ENCODE data around the gene USP46. TPM values are rescaled to one million over a fixed set of nuclear protein-coding genes. Genes with fewer than 3 reads are reported as not detected.
A peak's percentile ranks its signal among the peaks of the same experiment; 100 is the strongest.

The USP46 gene
- total RNA-seq, 1 donor from 2014 or later, result 76.4 TPM

DNA sequence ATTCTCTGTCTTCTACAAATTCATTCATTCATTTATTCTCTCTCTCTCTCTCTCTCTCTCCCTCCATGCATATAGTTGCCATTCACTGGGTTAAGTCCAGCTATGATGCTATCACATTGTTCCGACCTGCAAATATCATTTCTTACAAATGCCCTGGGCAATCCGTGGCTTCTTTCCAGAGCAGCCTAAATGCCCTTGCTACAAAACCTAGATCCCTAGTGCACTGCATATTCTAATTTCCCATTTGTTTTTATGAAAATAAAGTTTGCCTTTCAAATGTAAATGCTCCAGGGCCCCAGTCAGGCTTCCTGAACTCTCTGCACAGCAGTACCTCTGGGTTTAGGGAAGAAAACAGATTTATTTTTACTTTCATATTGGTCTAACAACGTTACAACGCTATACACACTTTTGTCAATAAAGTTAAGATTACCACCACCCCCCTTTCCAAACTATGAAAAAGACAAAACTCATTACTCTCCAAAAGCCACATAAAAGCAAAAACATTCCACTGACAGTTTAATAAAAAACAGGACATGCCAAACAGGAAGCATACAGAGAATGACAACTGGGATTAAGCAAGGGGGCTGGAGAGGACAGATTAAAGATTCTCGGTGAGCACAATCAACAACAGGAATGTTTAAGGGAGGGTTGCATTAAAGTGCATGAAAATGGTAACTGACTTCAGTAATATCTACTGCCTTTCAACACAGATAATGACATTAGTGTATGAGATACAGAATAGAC is 104.3 kb downstream of the USP46 start:
- peaks cover 3% of the 10 kb centered on the region for H3K27me3 ChIP-seq (ENCODE audit: low read depth)
- no peak for DNase-seq
- H3K36me3 ChIP-seq, result no peaks in the 10 kb centered on the region
- peaks cover 21% of the 10 kb centered on the region for H3K4me1 ChIP-seq
- intact Hi-C loops (cut with micrococcal nuclease), result no loop called here
- no peak overlapping the region for H3K27ac ChIP-seq (replicated peaks)
- no peaks in the 10 kb centered on the region for H3K9me3 ChIP-seq (replicated peaks)
- TF ChIP-seq, protein P1, sequence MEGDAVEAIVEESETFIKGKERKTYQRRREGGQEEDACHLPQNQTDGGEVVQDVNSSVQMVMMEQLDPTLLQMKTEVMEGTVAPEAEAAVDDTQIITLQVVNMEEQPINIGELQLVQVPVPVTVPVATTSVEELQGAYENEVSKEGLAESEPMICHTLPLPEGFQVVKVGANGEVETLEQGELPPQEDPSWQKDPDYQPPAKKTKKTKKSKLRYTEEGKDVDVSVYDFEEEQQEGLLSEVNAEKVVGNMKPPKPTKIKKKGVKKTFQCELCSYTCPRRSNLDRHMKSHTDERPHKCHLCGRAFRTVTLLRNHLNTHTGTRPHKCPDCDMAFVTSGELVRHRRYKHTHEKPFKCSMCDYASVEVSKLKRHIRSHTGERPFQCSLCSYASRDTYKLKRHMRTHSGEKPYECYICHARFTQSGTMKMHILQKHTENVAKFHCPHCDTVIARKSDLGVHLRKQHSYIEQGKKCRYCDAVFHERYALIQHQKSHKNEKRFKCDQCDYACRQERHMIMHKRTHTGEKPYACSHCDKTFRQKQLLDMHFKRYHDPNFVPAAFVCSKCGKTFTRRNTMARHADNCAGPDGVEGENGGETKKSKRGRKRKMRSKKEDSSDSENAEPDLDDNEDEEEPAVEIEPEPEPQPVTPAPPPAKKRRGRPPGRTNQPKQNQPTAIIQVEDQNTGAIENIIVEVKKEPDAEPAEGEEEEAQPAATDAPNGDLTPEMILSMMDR (IDR thresholded peaks at IDR 0.05; ENCODE audit: borderline replicate concordance), result no peak
- H3K4me3 ChIP-seq, result no peak overlapping the region

DNA sequence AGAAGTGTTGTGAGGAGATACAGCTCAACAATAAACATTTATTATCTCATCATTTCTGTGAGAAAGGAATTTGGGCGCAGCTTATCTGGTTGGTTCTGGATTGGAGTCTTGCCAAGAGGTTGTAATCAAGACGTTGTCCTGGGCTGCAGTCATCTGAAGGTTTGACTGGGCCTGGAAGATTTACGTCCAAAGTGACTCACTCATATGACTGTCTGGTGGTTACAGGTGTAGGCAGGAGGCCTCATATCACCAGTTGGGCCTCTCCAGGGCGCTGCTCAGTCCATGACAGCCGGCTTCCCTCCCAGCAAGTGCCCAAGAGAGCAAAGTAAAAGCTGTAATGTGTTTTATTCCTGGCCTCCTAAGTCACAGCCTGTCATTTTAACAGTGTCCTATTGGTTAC is 106.3 kb downstream of the USP46 start:
- TF ChIP-seq, protein P1 (IDR thresholded peaks at IDR 0.05; ENCODE audit: borderline replicate concordance), result no peak
- Histone ChIP-seq H3K9me3 (replicated peaks) (no peaks in the 10 kb centered on the region), H3K4me1 (peaks cover 30% of the 10 kb centered on the region), H3K4me3 (no peak overlapping the region), H3K27ac (replicated peaks) (no peak overlapping the region), H3K36me3 (no peaks in the 10 kb centered on the region), H3K27me3 (ENCODE audit: low read depth) (peaks cover 3% of the 10 kb centered on the region)
- intact Hi-C loops (cut with micrococcal nuclease), result no loop called here
- DNase-seq, result no peak

DNA sequence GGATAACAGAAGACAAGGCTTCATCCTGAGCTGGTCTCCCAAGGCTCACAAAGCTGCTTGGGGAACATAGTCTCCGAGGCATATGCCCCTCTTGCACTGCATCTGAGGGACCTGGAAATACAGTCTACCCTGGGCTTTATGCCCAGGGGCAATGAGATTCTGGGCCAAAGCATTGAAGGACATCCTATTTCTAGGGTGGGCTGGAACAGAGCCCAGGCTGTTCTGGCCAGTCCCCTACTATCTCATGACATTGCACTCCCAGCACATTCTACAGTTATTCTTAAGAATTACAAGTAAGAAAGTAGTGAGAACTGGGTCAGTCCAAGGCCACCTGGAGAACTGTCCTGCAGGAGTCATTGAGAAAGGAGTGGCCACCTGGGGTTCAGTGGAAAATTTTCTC is 107.6 kb downstream of the USP46 start:
- Histone ChIP-seq H3K4me3 (peak overlapping the region; percentile 60), H3K9me3 (replicated peaks) (no peaks in the 10 kb centered on the region), H3K27ac (replicated peaks) (peak overlapping the region; percentile 88), H3K36me3 (no peaks in the 10 kb centered on the region), H3K4me1 (peaks cover 43% of the 10 kb centered on the region), H3K27me3 (ENCODE audit: low read depth) (peaks cover 3% of the 10 kb centered on the region)
- peak; percentile 69 for DNase-seq
- intact Hi-C loops (cut with micrococcal nuclease), result no loop called here
- TF ChIP-seq, protein P1 (IDR thresholded peaks at IDR 0.05; ENCODE audit: borderline replicate concordance), result no peak

DNA sequence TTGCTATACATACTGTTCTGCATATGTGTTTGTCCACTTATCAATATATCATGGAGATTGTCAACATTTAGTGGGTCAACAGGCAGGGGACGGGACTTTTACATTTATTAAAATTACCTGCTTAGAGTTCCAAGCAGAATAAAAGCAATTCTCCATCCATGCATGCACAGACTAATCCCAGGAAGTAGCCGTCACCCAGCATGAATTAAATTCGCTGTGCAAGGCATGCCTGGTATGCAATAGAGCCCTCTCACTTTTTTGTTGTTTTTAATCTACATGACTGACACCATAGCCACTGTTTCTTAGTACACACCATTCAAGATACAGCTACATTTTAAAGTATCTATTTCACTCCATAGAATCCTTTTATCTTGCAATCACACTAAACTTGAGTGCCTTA is 108.9 kb downstream of the USP46 start:
- TF ChIP-seq, protein P1 (IDR thresholded peaks at IDR 0.05; ENCODE audit: borderline replicate concordance), result no peak
- Histone ChIP-seq H3K4me3 (peak overlapping the region; percentile 60), H3K27ac (replicated peaks) (peak overlapping the region; percentile 88), H3K27me3 (ENCODE audit: low read depth) (peaks cover 3% of the 10 kb centered on the region), H3K9me3 (replicated peaks) (no peaks in the 10 kb centered on the region), H3K36me3 (no peaks in the 10 kb centered on the region), H3K4me1 (peaks cover 52% of the 10 kb centered on the region)
- intact Hi-C loops (cut with micrococcal nuclease), result no loop called here
- DNase-seq, result no peak

DNA sequence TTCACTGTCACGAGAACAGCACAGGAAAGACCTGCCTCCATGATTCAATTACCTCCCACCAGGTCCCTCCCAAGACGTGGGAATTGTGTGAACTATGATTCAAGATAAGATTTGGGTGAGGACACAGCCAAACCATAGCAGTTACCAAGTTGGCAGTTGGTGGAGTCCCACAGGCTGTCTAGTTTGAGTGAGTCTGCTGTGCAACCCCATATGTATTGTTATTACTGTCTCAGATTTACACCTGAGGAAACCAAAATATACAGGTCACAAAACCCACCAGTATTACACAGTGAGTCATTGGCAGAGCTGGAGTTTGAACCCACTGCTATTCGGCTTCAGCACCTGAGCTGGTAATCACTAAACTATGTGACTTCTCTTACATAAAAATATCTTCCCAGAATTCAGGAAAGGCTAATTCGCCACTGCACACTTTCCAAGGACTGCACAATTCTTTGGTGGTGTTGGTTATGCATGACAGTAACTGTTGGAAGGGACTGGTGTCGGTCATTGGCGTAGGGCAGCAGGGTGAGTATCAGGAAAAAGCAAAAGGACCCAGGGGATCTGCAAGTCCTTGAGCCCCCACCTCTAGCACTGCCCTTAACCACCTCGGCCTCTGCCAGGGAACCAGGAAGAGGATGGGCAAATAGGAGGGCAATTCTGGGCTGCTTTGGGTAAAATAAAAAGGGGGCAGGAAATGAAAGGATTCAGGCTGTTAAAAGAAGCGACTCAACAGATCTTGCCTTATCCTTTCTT is 110.1 kb downstream of the USP46 start:
- no peak for DNase-seq
- Histone ChIP-seq H3K27ac (replicated peaks) (peak overlapping the region; percentile 88), H3K36me3 (no peaks in the 10 kb centered on the region), H3K4me3 (peak overlapping the region; percentile 60), H3K4me1 (peaks cover 44% of the 10 kb centered on the region), H3K27me3 (ENCODE audit: low read depth) (peaks cover 3% of the 10 kb centered on the region), H3K9me3 (replicated peaks) (no peaks in the 10 kb centered on the region)
- TF ChIP-seq, protein P1 (IDR thresholded peaks at IDR 0.05; ENCODE audit: borderline replicate concordance), result no peak
- intact Hi-C loops (cut with micrococcal nuclease), result loop anchor here (5.0 kb wide), 1 partner anchor 433 kb away; no protein-coding TSS in a partner anchor
